ENCODE results near the gene OGFOD3.
"Not testable (repeated sequence)": the region's sequence is repeated elsewhere in the genome, so short reads cannot be mapped to it uniquely, and the experiment has no call there.

OGFOD3 gene

GRCh38 chr17:82382933-82383255 is 35.5 kb downstream of the OGFOD3 start:
- TF ChIP-seq, protein P1, sequence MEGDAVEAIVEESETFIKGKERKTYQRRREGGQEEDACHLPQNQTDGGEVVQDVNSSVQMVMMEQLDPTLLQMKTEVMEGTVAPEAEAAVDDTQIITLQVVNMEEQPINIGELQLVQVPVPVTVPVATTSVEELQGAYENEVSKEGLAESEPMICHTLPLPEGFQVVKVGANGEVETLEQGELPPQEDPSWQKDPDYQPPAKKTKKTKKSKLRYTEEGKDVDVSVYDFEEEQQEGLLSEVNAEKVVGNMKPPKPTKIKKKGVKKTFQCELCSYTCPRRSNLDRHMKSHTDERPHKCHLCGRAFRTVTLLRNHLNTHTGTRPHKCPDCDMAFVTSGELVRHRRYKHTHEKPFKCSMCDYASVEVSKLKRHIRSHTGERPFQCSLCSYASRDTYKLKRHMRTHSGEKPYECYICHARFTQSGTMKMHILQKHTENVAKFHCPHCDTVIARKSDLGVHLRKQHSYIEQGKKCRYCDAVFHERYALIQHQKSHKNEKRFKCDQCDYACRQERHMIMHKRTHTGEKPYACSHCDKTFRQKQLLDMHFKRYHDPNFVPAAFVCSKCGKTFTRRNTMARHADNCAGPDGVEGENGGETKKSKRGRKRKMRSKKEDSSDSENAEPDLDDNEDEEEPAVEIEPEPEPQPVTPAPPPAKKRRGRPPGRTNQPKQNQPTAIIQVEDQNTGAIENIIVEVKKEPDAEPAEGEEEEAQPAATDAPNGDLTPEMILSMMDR (IDR thresholded peaks at IDR 0.05; ENCODE audit: insufficient read depth, low read depth, low read length, missing control alignments): no peak
- no peak for DNase-seq (ENCODE audit: low read depth)
- H3K4me3 ChIP-seq (ENCODE audit: low read length): no peak overlapping the region

DNA sequence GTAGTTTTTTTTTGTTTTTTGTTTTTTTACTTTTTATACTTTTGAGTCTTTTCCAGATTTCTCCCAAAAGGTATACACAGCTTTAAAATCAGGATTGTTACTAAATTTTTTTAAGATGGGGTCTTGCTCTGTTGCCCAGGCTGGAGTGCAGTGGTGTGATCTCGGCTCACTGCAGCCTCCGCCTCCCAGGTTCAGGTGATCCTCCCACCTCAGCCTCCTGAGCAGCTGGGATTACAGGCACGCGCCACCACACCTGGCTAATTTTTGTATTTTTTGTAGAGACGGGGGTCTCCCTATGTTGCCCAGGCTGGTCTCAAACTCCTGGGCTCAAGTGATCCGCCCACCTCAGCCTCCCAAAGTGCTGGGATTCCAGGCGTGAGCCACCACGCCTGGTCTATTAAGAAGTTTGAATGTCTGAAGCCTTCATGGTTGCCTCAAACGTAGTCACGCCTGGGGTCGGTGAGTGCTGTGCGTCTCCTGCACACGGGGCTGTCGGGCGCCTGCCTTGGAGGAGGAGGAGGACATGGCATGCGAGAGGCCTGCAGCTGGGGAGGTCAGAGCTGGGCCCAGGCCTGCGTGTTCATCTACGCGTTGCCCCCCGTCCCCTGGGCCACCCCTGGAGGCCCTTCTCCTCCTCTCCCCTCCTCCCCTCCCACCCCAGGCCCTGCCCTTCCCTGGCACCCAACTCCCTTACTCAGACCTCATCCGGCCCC is 36.0 kb downstream of the OGFOD3 start:
- not testable (repeated sequence) for DNase-seq (ENCODE audit: low read depth); H3K4me3 ChIP-seq (ENCODE audit: low read length)

- not testable (repeated sequence) for DNase-seq (ENCODE audit: low read depth); H3K4me3 ChIP-seq (ENCODE audit: low read length)
These were observed 36.7 kb downstream of the OGFOD3 start for GRCh38 chr17:82381703-82382009.

- TF ChIP-seq, protein P1 (IDR thresholded peaks at IDR 0.05; ENCODE audit: insufficient read depth, low read depth, low read length, missing control alignments): no peak
- no peak for DNase-seq (ENCODE audit: low read depth)
- no peak overlapping the region for H3K4me3 ChIP-seq (ENCODE audit: low read length)
These were observed 37.3 kb downstream of the OGFOD3 start for GRCh38 chr17:82380860-82381702.

- no peak for DNase-seq (ENCODE audit: low read depth)
- H3K4me3 ChIP-seq (ENCODE audit: low read length): no peak overlapping the region
- TF ChIP-seq, protein P1 (IDR thresholded peaks at IDR 0.05; ENCODE audit: insufficient read depth, low read depth, low read length, missing control alignments): no peak
These were observed 39.7 kb downstream of the OGFOD3 start for GRCh38 chr17:82378741-82379021.

DNA sequence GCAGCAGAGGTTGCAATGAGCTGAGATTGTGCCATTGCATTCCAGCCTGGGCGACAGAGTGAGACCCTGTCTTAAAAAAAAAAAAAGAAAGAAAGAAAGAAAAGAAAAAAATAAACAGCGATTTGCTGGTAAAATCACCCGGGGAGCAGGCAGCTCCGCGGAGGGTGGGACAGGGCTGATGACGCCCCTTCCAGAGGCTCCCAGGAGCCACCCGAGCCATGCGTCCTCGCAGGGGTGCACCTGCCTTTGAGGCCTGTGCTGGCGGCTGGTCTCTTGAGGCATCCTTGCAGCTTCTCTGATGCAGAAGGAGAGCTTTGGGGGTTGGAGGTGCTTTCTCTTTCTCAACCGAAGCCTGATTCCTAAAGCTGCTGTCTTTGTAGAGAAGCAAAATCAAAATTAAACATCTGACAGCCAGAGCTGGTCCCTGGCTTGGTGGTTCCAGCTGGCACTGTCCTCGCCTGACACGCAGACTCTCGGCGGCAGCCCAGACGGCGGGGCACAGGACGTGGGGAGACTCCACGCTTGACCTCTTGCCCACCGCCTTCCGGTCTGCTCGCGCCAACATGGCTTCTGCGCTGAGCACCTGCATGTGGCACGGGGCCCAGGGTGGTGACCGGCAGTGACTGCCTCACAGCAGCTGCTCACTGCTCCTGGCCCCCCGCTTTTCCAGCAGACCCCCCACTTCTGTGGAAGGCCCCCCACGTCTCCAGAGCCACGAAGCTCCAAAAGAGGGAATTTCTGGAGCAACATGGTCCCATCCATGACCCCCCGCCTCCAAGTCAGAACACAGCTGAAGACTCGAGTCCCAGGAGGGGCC is 40.3 kb downstream of the OGFOD3 start:
- no peak for DNase-seq (ENCODE audit: low read depth)
- TF ChIP-seq, protein P1 (IDR thresholded peaks at IDR 0.05; ENCODE audit: insufficient read depth, low read depth, low read length, missing control alignments): no peak
- no peak overlapping the region for H3K4me3 ChIP-seq (ENCODE audit: low read length)

- not testable (repeated sequence) for DNase-seq (ENCODE audit: low read depth); H3K4me3 ChIP-seq (ENCODE audit: low read length)
These were observed 41.1 kb downstream of the OGFOD3 start for GRCh38 chr17:82377294-82377693.

GRCh38 chr17:82376042-82376730 is 42.2 kb downstream of the OGFOD3 start:
- TF ChIP-seq, protein P1 (IDR thresholded peaks at IDR 0.05; ENCODE audit: insufficient read depth, low read depth, low read length, missing control alignments): no peak
- DNase-seq (ENCODE audit: low read depth): no peak
- H3K4me3 ChIP-seq (ENCODE audit: low read length): no peak overlapping the region
